HG03066 (cell line): ENCODE results near the gene TRAF3IP3.
A peak's percentile ranks its signal among the peaks of the same experiment; 100 is the strongest.

Source experiments
- ATAC-seq: cut with Tn5 transposase; IDR thresholded peaks from one replicate; pipeline ENCODE4 v1.9.1; 2021; ENCODE audit warnings: low read depth; ENCODE audit not compliant: unreplicated experiment

TRAF3IP3 gene

GRCh38 chr1:209755926-209756614, at the start of gene TRAF3IP3:
Gene TRAF3IP3, plus strand, starts transcription at chr1:209756053. Its CDS starts 3,987 bp downstream, at chr1:209760040.
- ATAC-seq: peak; percentile 65

DNA sequence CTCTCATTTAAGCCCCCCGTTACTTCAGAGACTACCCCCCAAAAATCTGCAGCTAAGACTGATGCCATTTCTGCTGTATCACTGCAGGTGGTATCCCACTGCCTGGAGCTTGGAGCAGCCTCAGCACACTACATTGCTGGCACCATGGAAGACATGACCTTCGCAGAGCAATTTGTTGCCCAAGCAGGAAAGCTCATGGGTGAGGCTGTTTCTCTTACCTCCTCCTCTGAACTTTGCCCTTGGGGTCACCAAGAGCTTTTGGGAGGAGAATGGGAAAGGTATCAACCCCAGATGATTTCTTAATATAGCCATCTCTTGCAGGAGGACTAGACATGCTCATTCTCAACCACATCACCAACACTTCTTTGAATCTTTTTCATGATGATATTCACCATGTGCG, 49.2 kb upstream of the TRAF3IP3 start:
- ATAC-seq: no peak

GRCh38 chr1:209707308-209707707, 48.5 kb upstream of the TRAF3IP3 start:
- ATAC-seq: no peak

GRCh38 chr1:209708297-209708696, 47.6 kb upstream of the TRAF3IP3 start:
- ATAC-seq: no peak

GRCh38 chr1:209710093-209710492, 45.8 kb upstream of the TRAF3IP3 start:
- ATAC-seq: no peak

DNA sequence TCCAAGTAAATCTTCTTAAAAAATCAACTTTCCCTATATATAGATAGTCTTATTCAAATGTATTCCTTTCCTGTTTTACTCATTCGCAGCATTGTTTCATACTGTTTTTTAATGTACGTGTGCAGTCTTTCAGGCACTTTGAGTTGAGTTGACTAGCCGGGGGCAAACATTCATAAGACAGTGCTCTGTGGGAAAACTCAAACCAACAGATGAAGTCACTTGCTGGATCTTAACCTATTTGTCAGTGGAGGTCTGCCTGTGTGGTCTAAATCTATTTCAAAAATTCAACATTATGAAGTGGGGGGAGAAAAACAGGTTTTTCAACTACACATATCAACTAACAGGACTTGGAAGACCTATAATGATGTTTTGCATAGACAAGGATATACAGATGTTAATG, 45.0 kb upstream of the TRAF3IP3 start:
- ATAC-seq: no peak

DNA sequence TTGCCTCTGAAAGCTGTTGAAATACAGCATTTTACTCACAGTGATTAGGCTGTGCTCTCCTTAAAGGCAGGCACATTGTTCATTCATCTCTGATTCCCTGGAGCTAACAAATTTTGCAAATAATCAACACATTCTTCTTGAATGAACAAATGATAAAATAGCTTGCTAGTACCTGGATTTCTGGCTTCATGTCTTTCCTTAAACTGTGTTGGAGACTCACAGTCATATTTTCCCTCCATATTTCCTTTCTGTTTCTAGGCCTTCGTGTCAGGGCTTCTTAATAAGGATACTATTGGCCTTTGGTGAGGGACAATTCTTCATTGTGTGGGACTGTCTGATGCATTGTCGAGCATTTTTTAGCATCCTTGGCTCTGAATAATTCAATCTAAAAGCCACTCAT, 41.5 kb upstream of the TRAF3IP3 start:
- ATAC-seq: no peak

DNA sequence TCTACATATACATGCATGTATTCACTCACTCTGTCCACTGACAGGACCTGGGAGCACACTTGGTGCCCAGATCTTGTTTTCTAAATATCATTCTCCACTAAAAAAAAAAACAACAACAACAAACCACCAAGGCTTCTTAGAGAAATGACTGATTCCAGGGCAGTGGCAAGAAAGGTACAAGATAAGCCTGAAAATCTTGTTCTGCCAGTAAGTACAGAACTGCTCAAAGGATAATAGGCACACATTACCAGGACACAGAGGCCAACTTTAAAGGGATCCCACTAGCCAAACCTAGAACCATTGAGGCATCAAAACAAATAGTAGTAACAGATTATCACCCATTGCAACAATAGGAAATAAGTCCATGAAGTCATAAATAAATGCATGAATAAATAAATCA, 40.5 kb upstream of the TRAF3IP3 start:
- ATAC-seq: no peak

GRCh38 chr1:209717818-209718217, 38.0 kb upstream of the TRAF3IP3 start:
- ATAC-seq: no peak

DNA sequence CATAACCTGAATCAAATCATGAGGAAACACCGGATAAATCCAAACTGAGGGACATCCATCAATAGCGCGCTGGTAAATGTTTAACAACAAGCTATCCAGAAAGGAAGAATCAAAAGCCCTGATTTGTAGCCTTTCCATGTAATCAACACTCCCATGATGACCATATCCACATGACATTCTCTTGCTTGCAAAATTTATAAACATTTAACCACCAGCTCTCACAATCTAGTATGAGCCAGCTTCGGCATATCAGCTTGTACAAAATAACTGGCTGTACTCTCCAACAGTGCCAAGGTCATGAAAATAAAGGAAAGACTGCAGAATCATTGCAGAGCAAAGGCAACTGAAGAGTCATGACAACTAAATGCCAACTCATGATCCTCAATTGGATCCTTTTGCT, 35.5 kb upstream of the TRAF3IP3 start:
- ATAC-seq: no peak

DNA sequence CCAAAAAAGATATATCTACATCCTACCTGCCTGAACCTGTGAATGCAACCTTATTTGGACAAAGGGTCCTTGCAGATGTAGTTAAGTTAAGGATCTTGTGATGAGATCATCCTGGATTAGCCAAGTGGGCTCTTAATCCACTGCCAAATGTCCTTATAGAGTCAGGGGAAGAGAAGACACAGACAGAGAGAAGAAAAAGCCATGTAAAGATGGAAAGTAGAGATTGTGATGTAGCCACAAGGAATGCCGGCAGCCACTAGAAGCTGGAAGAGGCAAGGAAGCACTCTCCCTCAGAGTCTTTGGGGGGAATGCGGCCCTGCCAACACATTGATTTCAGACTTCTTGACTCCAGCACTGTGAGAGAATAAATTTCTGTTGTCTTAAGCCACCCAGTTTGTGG, 35.0 kb upstream of the TRAF3IP3 start:
- no peak for ATAC-seq

GRCh38 chr1:209721323-209721722, 34.5 kb upstream of the TRAF3IP3 start:
- ATAC-seq: no peak

DNA sequence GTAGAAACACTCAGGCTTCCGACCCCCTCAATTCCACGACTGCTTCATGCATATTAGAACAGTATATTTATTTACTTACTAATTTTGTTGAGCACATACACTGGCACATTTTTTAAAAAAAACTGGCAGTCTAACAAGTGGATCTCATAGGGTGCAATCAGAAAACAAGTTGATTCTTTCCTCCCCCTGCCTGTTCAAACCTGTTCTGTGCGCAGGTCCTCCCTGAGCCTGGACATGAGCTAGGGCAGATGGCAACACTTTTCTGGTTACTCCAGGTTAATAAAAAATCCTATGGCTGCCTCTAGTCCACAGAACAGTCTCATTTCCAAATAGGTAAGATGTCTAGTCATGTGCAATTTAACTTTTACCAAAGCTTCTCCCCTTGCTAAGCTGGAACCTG, 32.6 kb upstream of the TRAF3IP3 start:
- ATAC-seq: no peak

DNA sequence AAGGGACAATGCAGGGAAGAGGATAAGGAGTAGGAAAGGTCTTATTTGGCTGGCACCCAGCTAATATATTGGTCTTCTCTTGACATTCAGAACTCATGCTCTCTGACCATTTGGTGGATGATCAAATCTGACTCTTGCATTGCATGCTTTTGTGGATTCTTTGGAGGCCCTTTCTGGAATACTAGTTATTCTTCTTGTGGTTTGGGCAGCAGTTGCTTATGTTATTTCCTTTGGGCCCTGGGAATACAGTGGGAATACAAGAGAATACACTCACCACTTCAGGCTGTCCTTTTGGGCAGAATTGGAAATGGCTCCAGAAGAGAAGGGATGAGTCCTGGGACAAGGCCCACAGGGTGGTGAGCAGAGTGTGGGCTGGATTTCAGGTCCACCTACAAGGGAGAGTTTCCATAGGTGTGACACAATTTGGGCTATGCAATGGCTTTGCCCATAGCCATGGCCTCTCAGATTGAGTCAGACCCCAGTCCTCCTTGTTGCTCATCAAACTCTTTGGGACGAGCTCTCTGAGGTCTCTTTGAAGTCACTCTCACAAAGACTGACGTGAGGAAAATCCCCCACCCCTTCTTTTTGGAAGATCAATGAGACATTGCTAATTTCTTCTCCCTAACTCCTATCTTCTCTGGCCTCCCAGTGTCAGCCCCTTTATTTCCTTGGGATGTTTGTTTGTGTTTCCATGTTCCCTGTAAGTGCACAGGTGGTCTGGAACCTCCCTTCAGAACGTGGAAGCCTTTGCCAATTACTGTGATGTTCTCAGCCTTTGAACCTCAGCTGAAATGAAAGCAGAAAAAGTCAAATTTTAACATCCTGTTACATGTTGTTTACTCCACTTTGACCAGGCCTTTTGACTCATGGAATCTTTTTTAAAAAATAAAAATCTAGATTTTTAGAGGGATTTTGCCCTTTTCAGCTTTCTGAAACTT, 31.8 kb upstream of the TRAF3IP3 start:
- no peak for ATAC-seq

- ATAC-seq: no peak
Measured at GRCh38 chr1:209727286-209727685, 28.6 kb upstream of the TRAF3IP3 start.

- no peak for ATAC-seq
Measured at GRCh38 chr1:209727785-209728184, 28.1 kb upstream of the TRAF3IP3 start.

DNA sequence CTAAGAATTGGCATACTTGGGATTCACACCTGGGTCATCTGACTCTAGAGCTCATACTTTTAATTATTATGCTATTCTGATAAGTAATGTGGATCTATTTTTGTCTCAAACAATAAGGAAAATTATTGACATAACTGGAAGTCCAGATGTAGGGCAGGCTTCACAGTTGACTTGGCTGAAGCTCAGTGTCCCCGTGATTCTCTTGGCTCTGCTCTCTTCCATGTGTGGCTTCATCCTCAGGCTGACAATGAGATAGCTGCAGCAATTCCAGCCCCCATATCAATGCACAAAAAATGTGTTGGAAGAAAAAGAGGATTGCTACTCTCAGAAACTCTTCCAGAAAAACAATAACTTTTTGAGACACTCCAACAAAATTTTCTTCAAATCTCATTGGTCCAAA, 27.4 kb upstream of the TRAF3IP3 start:
- ATAC-seq: no peak

- ATAC-seq: no peak
Measured at GRCh38 chr1:209729436-209729835, 26.4 kb upstream of the TRAF3IP3 start.

DNA sequence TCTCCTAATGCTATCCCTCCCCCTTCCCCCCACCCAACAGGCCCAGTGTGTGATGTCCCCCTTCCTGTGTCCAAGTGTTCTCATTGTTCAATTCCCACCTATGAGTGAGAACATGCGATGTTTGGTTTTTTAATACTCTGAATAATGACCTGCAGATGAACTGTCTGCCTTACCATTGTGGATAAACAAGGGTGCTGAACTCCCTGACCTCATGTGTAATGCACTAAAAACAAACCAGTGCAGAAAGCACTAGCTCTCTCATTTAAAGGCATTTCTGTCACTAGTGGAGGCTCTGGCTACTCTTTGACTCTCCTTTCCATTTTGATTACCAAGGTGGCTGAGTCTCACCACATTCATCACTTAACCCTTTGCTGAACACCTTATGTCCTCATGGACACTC, 23.1 kb upstream of the TRAF3IP3 start:
- no peak for ATAC-seq

DNA sequence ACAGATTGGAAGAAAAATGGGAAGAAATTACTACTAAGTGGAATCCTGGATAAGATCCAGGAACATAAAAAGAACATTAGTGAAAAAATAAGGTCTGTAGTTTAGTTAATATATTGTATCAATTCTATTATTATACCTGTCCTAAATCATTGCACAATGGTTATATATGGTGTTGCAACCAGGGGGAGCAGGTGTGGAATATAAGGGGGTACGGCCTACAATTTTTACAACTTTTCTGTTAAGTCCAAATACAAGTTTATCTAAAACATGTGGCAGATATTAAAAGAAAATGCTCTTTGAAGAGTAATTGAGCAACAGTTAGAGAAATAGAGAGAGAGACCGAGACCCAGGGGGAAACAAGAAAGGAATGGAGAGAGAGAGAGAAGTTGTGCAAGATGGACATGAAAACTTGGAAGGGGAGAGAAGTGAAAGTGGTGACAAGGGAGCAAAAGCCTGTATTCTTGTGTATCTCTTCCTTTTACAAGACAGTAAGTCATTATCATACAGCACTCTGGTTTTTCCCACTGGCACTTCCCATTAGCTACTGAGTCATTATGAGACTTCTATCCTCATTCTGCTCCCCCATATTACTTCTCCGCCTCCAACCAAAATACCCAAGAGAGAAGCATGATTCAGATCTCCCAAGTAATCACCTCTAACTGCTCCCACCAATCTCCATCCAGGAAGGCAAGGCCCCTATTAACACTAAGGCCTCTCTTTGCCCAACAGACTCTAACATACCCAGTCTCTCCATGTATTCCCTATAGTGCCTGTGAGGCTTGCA, 22.3 kb upstream of the TRAF3IP3 start:
- no peak for ATAC-seq

- ATAC-seq: no peak
Measured at GRCh38 chr1:209736490-209737117, 19.2 kb upstream of the TRAF3IP3 start.
